Measurements from ENCODE around the gene DLX6.

- TF ChIP-seq POLR2A (IDR thresholded peaks at IDR 0.05) (no peak), CTCF (IDR thresholded peaks at IDR 0.05) (no peak)
Observed at GRCh38 chr7:97014145-97014750, 8.9 kb downstream of the DLX6 start.
